ENCODE results near the gene MAP4K3. TPM values are rescaled to one million over a fixed set of nuclear protein-coding genes. Genes with fewer than 3 reads are reported as not detected.

MAP4K3 gene
- total RNA-seq, 1 experiment from 2014 or later = 21.4 TPM

DNA sequence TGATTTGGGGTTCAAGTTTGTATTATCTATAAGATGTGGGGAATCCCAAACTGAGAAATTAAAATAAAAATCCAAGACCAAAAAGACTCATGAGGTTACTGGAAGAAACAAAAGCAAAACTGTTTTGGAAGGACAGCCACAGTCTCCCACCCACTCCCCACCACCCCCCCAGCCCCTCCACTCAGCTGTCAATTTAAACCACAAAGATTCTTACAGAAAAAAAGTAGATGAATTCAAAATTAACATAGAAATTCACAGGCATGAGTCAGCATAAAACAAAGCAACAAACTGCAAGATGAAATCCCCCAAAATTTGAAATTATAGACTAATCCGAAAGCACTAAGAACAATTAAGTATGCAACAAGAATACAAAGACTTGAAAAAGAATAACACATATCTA lies 12.1 kb downstream of the MAP4K3 start:
- no peak for ATAC-seq
- Histone ChIP-seq H4K20me1 (ENCODE audit: insufficient read depth) (peaks cover 4% of the 10 kb centered on the region; the same call in 1 of the 2 replicates), H3K9ac (ENCODE audit: low read length) (no peak overlapping the region), H3K9me2 (ENCODE audit: insufficient read depth) (no peaks in the 10 kb centered on the region), H3K79me2 (ENCODE audit: insufficient read depth, low read length) (peaks cover 98% of the 10 kb centered on the region), H3K4me1 (ENCODE audit: control insufficient read depth in 1 of 2, insufficient read depth in 2 of 2, low read length in 2 of 2) (no peaks in the 10 kb centered on the region; a peak in 1 of 4 replicates), H3K36me3 (ENCODE audit: control insufficient read depth in 1 of 2, insufficient read depth in 2 of 2, low read length in 2 of 2) (no peaks in the 10 kb centered on the region), H3K27me3 (ENCODE audit: insufficient read depth, low read length) (no peaks in the 10 kb centered on the region), H3K4me2 (ENCODE audit: low read length) (no peak overlapping the region), H3K9me3 (ENCODE audit: control insufficient read depth in 1 of 2, insufficient read depth in 1 of 2, low read depth in 1 of 2, low read length in 2 of 2) (no peaks in the 10 kb centered on the region), H3K27ac (ENCODE audit: low read depth, low read length) (no peak overlapping the region), H3K4me3 (replicated peaks in 1 of 2; ENCODE audit: low read depth in 1 of 2, low read length in 2 of 2) (no peak overlapping the region), H2AFZ (ENCODE audit: low read depth, low read length, poor library complexity, severe bottlenecking) (no peak overlapping the region)
- RAD21 ChIA-PET (ENCODE audit: low non-redundant PET in 1 of 2, low total read pairs in 2 of 2, uncharacterized antibody in 2 of 2, unreplicated experiment in 2 of 2) = interaction anchor here in 1 of 2 experiments (0.6 kb wide), 1 partner anchor 963 kb away, joined by 5 read pairs; no protein-coding TSS in a partner anchor
- POLR2A ChIA-PET = no interaction called here
- no peak for TF ChIP-seq FOSL1 (IDR thresholded peaks at IDR 0.05; ENCODE audit: low read depth)
- no peak for TF ChIP-seq EZH2 (IDR thresholded peaks at IDR 0.05)
- TF ChIP-seq CEBPB (IDR thresholded peaks at IDR 0.05; ENCODE audit: low read depth) = no peak
- TF ChIP-seq, protein P1, sequence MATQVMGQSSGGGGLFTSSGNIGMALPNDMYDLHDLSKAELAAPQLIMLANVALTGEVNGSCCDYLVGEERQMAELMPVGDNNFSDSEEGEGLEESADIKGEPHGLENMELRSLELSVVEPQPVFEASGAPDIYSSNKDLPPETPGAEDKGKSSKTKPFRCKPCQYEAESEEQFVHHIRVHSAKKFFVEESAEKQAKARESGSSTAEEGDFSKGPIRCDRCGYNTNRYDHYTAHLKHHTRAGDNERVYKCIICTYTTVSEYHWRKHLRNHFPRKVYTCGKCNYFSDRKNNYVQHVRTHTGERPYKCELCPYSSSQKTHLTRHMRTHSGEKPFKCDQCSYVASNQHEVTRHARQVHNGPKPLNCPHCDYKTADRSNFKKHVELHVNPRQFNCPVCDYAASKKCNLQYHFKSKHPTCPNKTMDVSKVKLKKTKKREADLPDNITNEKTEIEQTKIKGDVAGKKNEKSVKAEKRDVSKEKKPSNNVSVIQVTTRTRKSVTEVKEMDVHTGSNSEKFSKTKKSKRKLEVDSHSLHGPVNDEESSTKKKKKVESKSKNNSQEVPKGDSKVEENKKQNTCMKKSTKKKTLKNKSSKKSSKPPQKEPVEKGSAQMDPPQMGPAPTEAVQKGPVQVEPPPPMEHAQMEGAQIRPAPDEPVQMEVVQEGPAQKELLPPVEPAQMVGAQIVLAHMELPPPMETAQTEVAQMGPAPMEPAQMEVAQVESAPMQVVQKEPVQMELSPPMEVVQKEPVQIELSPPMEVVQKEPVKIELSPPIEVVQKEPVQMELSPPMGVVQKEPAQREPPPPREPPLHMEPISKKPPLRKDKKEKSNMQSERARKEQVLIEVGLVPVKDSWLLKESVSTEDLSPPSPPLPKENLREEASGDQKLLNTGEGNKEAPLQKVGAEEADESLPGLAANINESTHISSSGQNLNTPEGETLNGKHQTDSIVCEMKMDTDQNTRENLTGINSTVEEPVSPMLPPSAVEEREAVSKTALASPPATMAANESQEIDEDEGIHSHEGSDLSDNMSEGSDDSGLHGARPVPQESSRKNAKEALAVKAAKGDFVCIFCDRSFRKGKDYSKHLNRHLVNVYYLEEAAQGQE (IDR thresholded peaks at IDR 0.05; ENCODE audit: low read depth) = no peak
- TF ChIP-seq ZNF274 (IDR thresholded peaks at IDR 0.05; ENCODE audit: low read depth, low read length) = no peak
- no peak for TF ChIP-seq EZH2phosphoT487 (IDR thresholded peaks at IDR 0.05; ENCODE audit: borderline replicate concordance)
- TF ChIP-seq, protein P2, sequence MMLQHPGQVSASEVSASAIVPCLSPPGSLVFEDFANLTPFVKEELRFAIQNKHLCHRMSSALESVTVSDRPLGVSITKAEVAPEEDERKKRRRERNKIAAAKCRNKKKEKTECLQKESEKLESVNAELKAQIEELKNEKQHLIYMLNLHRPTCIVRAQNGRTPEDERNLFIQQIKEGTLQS (IDR thresholded peaks at IDR 0.05) = no peak
- TF ChIP-seq RAD21 (IDR thresholded peaks at IDR 0.05; ENCODE audit: low read depth) = no peak
- TF ChIP-seq EGR1 (IDR thresholded peaks at IDR 0.05; ENCODE audit: low read depth) = no peak
- TF ChIP-seq SIN3A (IDR thresholded peaks at IDR 0.05; ENCODE audit: low read depth) = no peak
- no peak for TF ChIP-seq SRF (IDR thresholded peaks at IDR 0.05; ENCODE audit: low read depth)
- no peak for TF ChIP-seq ZFX (IDR thresholded peaks at IDR 0.05)
- no TSS peak for BruUV-seq (replicated peaks)
- CTCF ChIA-PET = no interaction called here
- intact Hi-C loops (cut with micrococcal nuclease) = no loop called here
- no peak for DNase-seq (ENCODE audit: low read depth, low spot score)
